Measurements from ENCODE around the gene HDAC2.

HDAC2 gene

GRCh38 chr6:113953346-113953745 lies 17.6 kb downstream of the HDAC2 start:
- Histone ChIP-seq H3K4me3 (ENCODE audit: severe bottlenecking) (no peak overlapping the region), H3K9me3 (ENCODE audit: severe bottlenecking) (no peaks in the 10 kb centered on the region), H3K36me3 (ENCODE audit: low read depth) (peaks cover 82% of the 10 kb centered on the region), H3K27ac (ENCODE audit: poor library complexity, severe bottlenecking) (peak overlapping the region; percentile 8), H3K27me3 (ENCODE audit: insufficient read depth, poor library complexity, severe bottlenecking) (no peaks in the 10 kb centered on the region), H3K4me1 (ENCODE audit: insufficient read depth, poor library complexity, severe bottlenecking) (peaks cover 8% of the 10 kb centered on the region)
- DNase-seq (ENCODE audit: low spot score) (no peak), ATAC-seq (ENCODE audit: low read depth) (peak; percentile 38; the same call in 1 of the 3 replicates)
- TF ChIP-seq, protein P1, sequence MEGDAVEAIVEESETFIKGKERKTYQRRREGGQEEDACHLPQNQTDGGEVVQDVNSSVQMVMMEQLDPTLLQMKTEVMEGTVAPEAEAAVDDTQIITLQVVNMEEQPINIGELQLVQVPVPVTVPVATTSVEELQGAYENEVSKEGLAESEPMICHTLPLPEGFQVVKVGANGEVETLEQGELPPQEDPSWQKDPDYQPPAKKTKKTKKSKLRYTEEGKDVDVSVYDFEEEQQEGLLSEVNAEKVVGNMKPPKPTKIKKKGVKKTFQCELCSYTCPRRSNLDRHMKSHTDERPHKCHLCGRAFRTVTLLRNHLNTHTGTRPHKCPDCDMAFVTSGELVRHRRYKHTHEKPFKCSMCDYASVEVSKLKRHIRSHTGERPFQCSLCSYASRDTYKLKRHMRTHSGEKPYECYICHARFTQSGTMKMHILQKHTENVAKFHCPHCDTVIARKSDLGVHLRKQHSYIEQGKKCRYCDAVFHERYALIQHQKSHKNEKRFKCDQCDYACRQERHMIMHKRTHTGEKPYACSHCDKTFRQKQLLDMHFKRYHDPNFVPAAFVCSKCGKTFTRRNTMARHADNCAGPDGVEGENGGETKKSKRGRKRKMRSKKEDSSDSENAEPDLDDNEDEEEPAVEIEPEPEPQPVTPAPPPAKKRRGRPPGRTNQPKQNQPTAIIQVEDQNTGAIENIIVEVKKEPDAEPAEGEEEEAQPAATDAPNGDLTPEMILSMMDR (IDR thresholded peaks at IDR 0.05; ENCODE audit: poor library complexity, severe bottlenecking), result no peak

DNA sequence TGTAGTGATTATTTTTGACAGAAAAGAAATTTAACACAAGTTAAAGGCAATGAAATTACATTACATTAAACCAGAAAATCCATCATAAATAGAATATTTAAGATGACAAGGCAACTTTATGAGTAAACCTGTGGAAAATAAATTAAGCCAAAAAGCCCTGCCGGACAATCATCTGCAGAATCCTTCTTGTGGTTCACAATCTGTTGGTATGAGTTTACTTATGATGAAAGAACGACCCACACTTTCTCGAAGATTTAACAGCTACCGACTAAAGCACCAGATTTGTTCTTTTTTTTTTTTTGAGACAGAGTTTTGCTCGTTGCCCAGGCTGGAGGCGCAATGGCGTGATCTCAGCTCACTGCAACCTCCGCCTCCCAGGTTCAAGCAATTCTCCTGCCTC lies 21.4 kb downstream of the HDAC2 start:
- peaks cover 8% of the 10 kb centered on the region for H3K4me1 ChIP-seq (ENCODE audit: insufficient read depth, poor library complexity, severe bottlenecking)
- no peak overlapping the region for H3K4me3 ChIP-seq (ENCODE audit: severe bottlenecking)
- H3K9me3 ChIP-seq (ENCODE audit: severe bottlenecking), result no peaks in the 10 kb centered on the region
- TF ChIP-seq, protein P1 (IDR thresholded peaks at IDR 0.05; ENCODE audit: poor library complexity, severe bottlenecking), result no peak
- H3K27me3 ChIP-seq (ENCODE audit: insufficient read depth, poor library complexity, severe bottlenecking), result no peaks in the 10 kb centered on the region
- ATAC-seq (ENCODE audit: low read depth) (no peak), DNase-seq (ENCODE audit: low spot score) (no peak)
- H3K27ac ChIP-seq (ENCODE audit: poor library complexity, severe bottlenecking), result no peak overlapping the region
- peaks cover 85% of the 10 kb centered on the region for H3K36me3 ChIP-seq (ENCODE audit: low read depth)

DNA sequence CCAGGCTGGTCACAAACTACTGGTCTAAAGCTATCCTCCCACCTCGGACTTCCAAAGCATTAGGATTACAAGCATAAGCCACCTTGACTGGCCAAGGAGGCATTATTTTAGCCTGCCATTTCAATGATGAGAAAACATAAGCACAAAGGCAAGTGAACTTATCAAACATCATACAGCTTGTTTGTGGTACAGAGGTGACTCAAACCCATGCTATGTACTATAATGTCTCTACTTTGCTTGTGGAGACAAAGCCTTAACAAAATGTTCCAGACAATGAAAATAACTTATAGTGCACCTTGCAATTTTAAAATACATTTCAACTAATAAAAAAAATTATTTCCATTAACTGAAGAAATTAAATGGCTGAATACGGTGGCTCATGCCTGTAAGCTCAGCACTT lies 26.2 kb downstream of the HDAC2 start:
- H3K36me3 ChIP-seq (ENCODE audit: low read depth), result peaks cover 98% of the 10 kb centered on the region
- H3K27ac ChIP-seq (ENCODE audit: poor library complexity, severe bottlenecking), result no peak overlapping the region
- H3K4me3 ChIP-seq (ENCODE audit: severe bottlenecking), result no peak overlapping the region
- TF ChIP-seq, protein P1 (IDR thresholded peaks at IDR 0.05; ENCODE audit: poor library complexity, severe bottlenecking), result no peak
- H3K9me3 ChIP-seq (ENCODE audit: severe bottlenecking), result no peaks in the 10 kb centered on the region
- DNase-seq (ENCODE audit: low spot score) (no peak), ATAC-seq (ENCODE audit: low read depth) (no peak)
- H3K4me1 ChIP-seq (ENCODE audit: insufficient read depth, poor library complexity, severe bottlenecking), result no peaks in the 10 kb centered on the region
- no peaks in the 10 kb centered on the region for H3K27me3 ChIP-seq (ENCODE audit: insufficient read depth, poor library complexity, severe bottlenecking)

DNA sequence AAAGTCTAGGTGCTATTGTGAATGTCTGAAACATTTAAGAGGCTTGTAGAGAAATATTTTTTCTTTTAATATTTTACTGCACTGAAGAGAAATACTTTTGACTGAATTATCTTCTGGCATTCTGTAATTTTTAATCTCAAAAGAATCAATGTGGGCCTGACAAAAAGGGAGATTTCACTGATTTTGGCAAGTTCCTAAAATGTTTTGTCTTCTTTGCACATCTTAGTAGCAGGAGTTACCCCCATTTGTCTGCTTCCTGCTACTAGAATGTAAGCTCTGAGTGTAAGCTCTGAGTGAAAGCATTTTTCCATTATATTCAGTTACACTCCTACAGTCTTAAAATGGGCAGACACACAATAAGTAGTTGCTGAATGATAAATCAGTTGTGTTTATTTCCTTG lies 31.1 kb downstream of the HDAC2 start:
- no peak for ATAC-seq (ENCODE audit: low read depth)

More for the DNA sequence above, 31.1 kb downstream of the HDAC2 start:
- Histone ChIP-seq H3K4me1 (ENCODE audit: insufficient read depth, poor library complexity, severe bottlenecking) (no peaks in the 10 kb centered on the region), H3K27me3 (ENCODE audit: insufficient read depth, poor library complexity, severe bottlenecking) (no peaks in the 10 kb centered on the region), H3K9me3 (ENCODE audit: severe bottlenecking) (no peaks in the 10 kb centered on the region), H3K36me3 (ENCODE audit: low read depth) (peaks cover 63% of the 10 kb centered on the region), H3K4me3 (ENCODE audit: severe bottlenecking) (no peak overlapping the region), H3K27ac (ENCODE audit: poor library complexity, severe bottlenecking) (no peak overlapping the region)
- DNase-seq (ENCODE audit: low spot score), result no peak
- TF ChIP-seq, protein P1 (IDR thresholded peaks at IDR 0.05; ENCODE audit: poor library complexity, severe bottlenecking), result no peak
